Endothelial cell of umbilical vein (primary cell): ENCODE data around the gene AUTS2.

Experiments
- MAX ChIP-seq: IDR thresholded peaks from 2 replicates; pipeline ENCODE4 v1.6.1; 2011; ENCODE audit not compliant: insufficient read depth, insufficient read length
- POLR2A ChIP-seq: IDR thresholded peaks from 2 replicates; pipeline ENCODE4 v1.6.1; 2012; ENCODE audit warnings: low read depth, mild to moderate bottlenecking, control low read depth, low read length
- TF ChIP-seq, protein P1 (sequence below), 2 donors: IDR thresholded peaks; 1 replicate in 1 of 2; 2 replicates in 1 of 2; pipeline ENCODE4 v1.5.1; 2011; ENCODE audit warnings: low read length in 2 of 2, mild to moderate bottlenecking in 2 of 2, moderate library complexity in 2 of 2, control low read depth in 1 of 2, inconsistent platforms in 1 of 2, low read depth in 1 of 2; ENCODE audit not compliant: insufficient read depth in 1 of 2; ENCODE audit errors: extremely low read depth in 1 of 2

DNA sequence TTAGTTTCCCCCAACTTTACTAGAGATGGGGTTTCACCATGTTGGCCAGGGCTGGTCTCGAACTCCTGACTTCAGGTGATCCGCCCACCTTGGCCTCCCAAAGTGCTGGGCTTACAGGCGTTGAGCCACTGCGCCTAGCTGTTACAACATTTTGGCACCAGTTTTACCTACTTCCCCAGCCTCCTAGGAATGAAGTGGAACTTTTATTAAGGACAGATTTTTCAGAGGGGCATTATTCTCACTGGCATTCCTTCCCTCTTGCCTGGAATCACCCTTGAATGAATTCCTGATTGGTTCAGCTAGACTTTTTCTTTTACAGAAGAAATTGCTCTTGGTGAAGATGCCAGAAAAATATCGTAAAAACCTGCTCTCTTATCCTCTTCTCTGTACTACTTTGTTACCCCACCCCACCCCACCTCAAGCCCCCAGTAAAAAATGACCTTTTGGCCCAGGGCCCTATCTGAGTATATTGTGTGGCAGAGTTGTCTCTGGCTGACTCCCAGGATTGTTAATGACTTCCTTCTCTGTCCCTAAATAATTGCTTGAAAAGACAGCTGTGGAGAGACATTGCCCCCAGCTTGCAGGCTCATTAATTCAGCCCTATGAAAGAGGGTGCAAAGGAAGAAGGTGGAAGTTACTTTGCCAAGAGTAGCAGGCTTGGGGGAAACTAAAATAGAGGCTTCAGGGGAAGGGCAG is 189.6 kb downstream of the AUTS2 start:
- TF ChIP-seq MAX: no peak
- no peak for TF ChIP-seq POLR2A
- TF ChIP-seq, protein P1, sequence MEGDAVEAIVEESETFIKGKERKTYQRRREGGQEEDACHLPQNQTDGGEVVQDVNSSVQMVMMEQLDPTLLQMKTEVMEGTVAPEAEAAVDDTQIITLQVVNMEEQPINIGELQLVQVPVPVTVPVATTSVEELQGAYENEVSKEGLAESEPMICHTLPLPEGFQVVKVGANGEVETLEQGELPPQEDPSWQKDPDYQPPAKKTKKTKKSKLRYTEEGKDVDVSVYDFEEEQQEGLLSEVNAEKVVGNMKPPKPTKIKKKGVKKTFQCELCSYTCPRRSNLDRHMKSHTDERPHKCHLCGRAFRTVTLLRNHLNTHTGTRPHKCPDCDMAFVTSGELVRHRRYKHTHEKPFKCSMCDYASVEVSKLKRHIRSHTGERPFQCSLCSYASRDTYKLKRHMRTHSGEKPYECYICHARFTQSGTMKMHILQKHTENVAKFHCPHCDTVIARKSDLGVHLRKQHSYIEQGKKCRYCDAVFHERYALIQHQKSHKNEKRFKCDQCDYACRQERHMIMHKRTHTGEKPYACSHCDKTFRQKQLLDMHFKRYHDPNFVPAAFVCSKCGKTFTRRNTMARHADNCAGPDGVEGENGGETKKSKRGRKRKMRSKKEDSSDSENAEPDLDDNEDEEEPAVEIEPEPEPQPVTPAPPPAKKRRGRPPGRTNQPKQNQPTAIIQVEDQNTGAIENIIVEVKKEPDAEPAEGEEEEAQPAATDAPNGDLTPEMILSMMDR (IDR thresholded peaks at IDR 0.05; ENCODE audit: extremely low read depth in 1 of 2, insufficient read depth in 1 of 2, low read depth in 1 of 2, low read length in 2 of 2): no peak
